Activated naive CD4-positive, alpha-beta T cell treated with anti-CD3 and anti-CD28 coated beads, Interleukin-2, amount 50 U/mL, for 72 hours (primary cell): Measurements from ENCODE around the gene ZNF333. TPM values are rescaled to one million over a fixed set of nuclear protein-coding genes. Genes with fewer than 3 reads are reported as not detected.
A peak's percentile ranks its signal among the peaks of the same experiment; 100 is the strongest.
"Not testable (repeated sequence)": the region's sequence is repeated elsewhere in the genome, so short reads cannot be mapped to it uniquely, and the experiment has no call there.

Experiments used
- ATAC-seq, 2 donors: fragments of 150-1000 bp; cut with Tn5 transposase; 2 replicates each; pipeline ENCODE4 v1.10.0; 2021; ENCODE audit warnings: mild to moderate bottlenecking in 2 of 2, moderate library complexity in 2 of 2
- DNase-seq, 2 donors: peaks; one replicate each; pipeline ENCODE4 v3.0.0; 2021 to 2022; ENCODE audit warnings: low spot score in 2 of 2
- H3K27ac Mint-ChIP-seq, 2 donors: one replicate each; pipeline ENCODE4 v1.8.0; 2022; ENCODE audit warnings: mild to moderate bottlenecking in 2 of 2, mixed read lengths in 2 of 2
- H3K36me3 Mint-ChIP-seq, 2 donors: one replicate each; pipeline ENCODE4 v1.8.0; 2022; ENCODE audit warnings: mixed read lengths in 2 of 2
- H3K9me3 Mint-ChIP-seq, 2 donors: one replicate each; pipeline ENCODE4 v1.8.0; 2022; ENCODE audit warnings: mixed read lengths in 2 of 2
- total RNA-seq, 2 donors: library from RNA; stranded (reverse); gene quantifications; one replicate each; pipeline ENCODE4 v1.2.3, GENCODE V29; 2022

The ZNF333 gene
- total RNA-seq, 2 donors from 2014 or later = 12.1 to 49.7 TPM

DNA sequence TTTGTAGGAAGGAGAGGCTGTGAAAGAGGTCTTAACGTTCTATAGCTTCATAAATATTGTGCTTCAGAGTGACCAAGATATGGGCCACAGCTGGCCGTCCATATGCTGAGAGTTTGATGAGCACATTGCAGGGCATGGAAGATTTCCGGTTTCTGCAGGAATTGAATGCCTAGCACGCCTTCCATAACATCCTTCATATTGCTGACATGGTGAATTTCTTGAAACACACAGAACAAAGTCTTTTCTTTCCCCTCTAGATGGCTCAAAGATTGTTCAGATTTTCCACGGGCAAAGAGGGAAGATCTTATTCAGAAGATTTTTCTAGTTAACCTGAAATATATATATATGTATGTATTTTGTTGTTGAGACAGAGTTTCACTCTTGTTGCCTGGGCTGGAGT is 46.1 kb downstream of the ZNF333 start:
- H3K36me3 Mint-ChIP-seq = peaks cover 0 to 1% of the 10 kb centered on the region in 2 donors
- peaks cover 3% of the 10 kb centered on the region in 2 donors for H3K9me3 Mint-ChIP-seq
- DNase-seq = no peak
- no peak for ATAC-seq
- no peak overlapping the region for H3K27ac Mint-ChIP-seq

DNA sequence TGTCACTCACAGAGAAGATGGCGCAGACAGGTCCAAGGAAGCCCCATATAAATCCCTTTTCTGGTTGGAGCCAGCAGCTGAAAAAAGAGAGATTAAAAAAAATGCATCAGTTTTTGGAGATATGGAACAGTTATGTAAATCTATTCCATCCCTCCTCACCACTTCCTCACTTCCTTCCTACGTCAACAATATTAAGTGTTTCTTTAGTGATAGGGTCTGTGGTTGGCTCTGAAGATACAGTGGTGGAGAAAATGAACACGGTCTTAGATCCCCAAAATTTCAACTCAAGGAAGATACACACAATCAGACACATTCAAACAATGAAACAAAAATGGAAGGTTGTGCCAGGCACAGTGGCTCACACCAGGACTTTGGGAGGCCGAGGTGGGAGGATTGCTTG is 57.0 kb downstream of the ZNF333 start:
- no peak for ATAC-seq
- Mint-ChIP-seq H3K27ac (no peak overlapping the region), H3K36me3 (no peaks in the 10 kb centered on the region), H3K9me3 (no peaks in the 10 kb centered on the region)
- no peak for DNase-seq

DNA sequence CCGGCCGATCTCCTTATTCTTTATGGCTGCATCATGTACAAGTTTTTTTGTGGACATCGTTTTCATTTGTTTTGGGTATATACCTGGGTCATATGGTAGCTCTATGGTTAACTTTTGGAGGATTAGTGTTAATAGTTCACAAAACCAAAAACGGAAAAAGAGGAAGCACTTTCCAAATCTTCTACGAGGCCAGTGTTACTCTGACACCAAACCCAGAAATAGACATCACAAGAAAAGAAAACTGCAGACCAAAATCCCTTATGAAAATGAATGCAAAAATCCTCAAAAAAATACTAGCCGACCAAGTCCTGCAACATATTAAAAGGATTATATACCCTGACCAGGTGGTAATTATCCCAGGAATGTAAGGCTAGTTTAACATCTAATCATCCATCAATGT is 58.8 kb downstream of the ZNF333 start:
- ATAC-seq = no peak
- no peak for DNase-seq
- H3K36me3 Mint-ChIP-seq = no peaks in the 10 kb centered on the region
- H3K9me3 Mint-ChIP-seq = no peaks in the 10 kb centered on the region
- H3K27ac Mint-ChIP-seq = no peak overlapping the region

GRCh38 chr19:14758816-14759215 is 69.0 kb downstream of the ZNF333 start:
- Mint-ChIP-seq H3K36me3 (no peaks in the 10 kb centered on the region), H3K27ac (no peak overlapping the region), H3K9me3 (peaks cover 0 to under 1% of the 10 kb centered on the region in 2 donors)
- ATAC-seq (no peak), DNase-seq (no peak)

- no peak for ATAC-seq
- no peaks in the 10 kb centered on the region for H3K36me3 Mint-ChIP-seq
These were observed 71.8 kb downstream of the ZNF333 start for GRCh38 chr19:14761607-14762006.

DNA sequence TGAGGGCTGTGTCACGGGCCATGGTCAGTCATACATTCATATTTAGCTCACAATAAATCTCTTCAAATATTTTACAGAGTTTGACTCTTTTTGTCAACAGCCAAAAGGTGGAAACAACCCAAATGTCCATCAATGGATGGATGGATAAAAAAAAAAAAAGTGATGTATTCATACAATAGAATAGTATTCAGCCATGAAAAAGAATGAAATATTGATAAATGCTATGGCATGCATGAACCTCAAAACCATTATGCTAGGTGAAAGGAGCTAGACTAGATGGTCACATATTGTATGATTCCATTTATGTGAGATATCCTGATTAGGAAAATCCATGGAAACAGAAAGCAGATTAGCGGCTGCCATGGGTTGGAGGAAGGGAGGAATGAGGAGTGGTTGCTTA is 72.3 kb downstream of the ZNF333 start:
- Mint-ChIP-seq H3K9me3 (peaks cover 0 to 3% of the 10 kb centered on the region in 2 donors), H3K27ac (no peak overlapping the region), H3K36me3 (no peaks in the 10 kb centered on the region)
- ATAC-seq (no peak), DNase-seq (no peak)

More at GRCh38 chr19:14761607-14762006, 71.8 kb downstream of the ZNF333 start:
- no peak for DNase-seq
- Mint-ChIP-seq H3K9me3 (peaks cover 0 to 3% of the 10 kb centered on the region in 2 donors), H3K27ac (no peak overlapping the region)

- Mint-ChIP-seq H3K9me3 (peaks cover 0 to 3% of the 10 kb centered on the region in 2 donors), H3K36me3 (no peaks in the 10 kb centered on the region), H3K27ac (peak overlapping the region in 1 of 2 donors; percentile 42)
- ATAC-seq (no peak), DNase-seq (no peak)
These were observed 73.8 kb downstream of the ZNF333 start for GRCh38 chr19:14763497-14764145.

DNA sequence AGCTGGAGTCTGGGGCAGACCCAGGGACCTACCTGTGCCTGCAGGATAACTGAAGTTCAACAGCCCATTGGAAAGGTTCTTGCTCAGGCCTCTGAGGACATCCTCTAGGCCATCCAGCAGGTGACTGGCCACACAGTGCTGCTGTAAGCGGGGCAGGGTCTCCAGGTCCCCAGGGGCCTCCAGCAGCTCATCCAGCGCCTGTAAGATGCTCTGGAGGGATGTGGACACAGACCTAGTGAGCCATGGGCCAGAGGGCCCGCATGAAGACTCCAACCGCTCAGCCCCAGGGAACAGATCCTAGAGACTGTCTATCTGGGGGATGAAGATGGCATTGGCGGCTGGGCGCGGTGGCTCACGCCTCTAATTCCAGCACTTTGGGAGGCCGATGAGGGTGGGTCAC is 74.6 kb downstream of the ZNF333 start:
- no peaks in the 10 kb centered on the region for H3K36me3 Mint-ChIP-seq
- peak overlapping the region in 1 of 2 donors; percentile 42 for H3K27ac Mint-ChIP-seq
- no peak for ATAC-seq
- H3K9me3 Mint-ChIP-seq = peaks cover 0 to 3% of the 10 kb centered on the region in 2 donors
- DNase-seq = no peak

DNA sequence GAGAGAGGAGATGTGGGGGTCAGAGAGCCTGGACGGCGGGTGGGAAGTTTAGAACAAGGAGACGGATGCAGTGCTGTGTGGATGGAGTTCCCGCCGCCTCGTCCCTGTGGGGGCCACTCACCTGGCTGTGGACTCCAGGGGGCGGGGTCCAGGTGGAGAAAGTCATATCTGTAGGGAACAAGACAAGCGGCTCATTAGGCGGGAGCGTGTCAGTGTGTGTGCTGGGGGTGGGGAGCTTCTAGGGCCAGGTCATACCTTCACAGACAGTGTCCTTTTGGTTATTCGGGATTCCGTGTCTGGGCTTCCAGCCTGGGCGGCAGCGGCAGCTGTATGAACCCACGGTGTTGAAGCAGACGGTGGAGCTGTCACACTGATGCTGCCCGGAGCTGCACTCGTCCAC is 75.6 kb downstream of the ZNF333 start:
- ATAC-seq (peak; percentile 45 to 49), DNase-seq (peak in 1 of 2 donors; percentile 11)
- H3K27ac Mint-ChIP-seq = peak overlapping the region; percentile 35 to 68
- H3K36me3 Mint-ChIP-seq, H3K9me3 Mint-ChIP-seq: not testable (repeated sequence)

DNA sequence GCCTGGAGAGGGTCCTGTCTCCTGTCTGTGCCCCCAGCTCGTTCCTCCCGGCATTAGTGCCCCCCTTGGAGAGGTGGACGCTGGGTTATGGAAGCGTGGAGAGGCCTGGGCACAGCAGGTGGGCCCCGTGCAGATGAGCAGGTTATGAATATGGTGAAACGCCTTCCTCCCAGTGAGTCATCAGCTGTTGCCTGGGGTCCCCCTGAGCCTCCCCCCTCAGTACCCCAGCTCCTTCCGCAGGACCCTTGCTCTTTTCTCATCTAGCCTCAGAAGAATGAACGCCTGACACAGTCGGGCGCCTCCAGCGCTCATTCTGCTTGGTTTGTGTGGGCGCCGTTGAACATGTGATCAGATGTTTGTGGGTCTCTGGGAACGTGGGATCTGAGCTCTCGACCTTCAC is 76.0 kb downstream of the ZNF333 start:
- ATAC-seq (peak; percentile 16 to 38), DNase-seq (peak in 1 of 2 donors; percentile 41)
- H3K36me3 Mint-ChIP-seq, H3K9me3 Mint-ChIP-seq, H3K27ac Mint-ChIP-seq: not testable (repeated sequence)

GRCh38 chr19:14767466-14767971 is 77.7 kb downstream of the ZNF333 start:
- Mint-ChIP-seq H3K9me3 (peaks cover 0 to 3% of the 10 kb centered on the region in 2 donors), H3K27ac (no peak overlapping the region), H3K36me3 (no peaks in the 10 kb centered on the region)
- ATAC-seq (no peak), DNase-seq (peak in 1 of 2 donors; percentile 30)

GRCh38 chr19:14768001-14768400 is 78.2 kb downstream of the ZNF333 start:
- no peak for ATAC-seq
- Mint-ChIP-seq H3K36me3 (no peaks in the 10 kb centered on the region), H3K9me3 (peaks cover 0 to 3% of the 10 kb centered on the region in 2 donors), H3K27ac (no peak overlapping the region)
- peak in 1 of 2 donors; percentile 44 for DNase-seq

DNA sequence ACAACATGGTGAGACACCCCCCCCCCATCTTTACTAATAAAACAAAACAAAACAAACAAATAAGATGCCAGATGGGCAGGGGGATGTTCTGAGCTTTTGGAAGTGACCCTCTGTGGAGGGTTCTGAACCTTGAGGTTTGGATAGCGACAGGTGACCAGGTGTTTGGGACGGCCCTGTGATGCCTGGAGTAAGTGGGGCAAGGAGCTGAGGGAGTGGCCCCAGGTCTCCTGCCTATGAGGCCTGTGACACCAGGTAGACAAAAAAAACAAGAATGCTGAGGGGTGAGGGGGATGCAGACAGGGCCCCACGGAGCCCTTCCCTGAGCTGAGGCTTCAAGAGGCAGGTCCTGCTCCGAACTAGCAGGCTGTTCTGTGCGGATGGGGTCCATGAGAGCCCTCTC is 79.4 kb downstream of the ZNF333 start:
- no peak for ATAC-seq
- peak in 1 of 2 donors; percentile 14 for DNase-seq
- no peaks in the 10 kb centered on the region for H3K9me3 Mint-ChIP-seq
- peak overlapping the region in 1 of 2 donors; percentile 33 for H3K27ac Mint-ChIP-seq
- H3K36me3 Mint-ChIP-seq = no peaks in the 10 kb centered on the region

DNA sequence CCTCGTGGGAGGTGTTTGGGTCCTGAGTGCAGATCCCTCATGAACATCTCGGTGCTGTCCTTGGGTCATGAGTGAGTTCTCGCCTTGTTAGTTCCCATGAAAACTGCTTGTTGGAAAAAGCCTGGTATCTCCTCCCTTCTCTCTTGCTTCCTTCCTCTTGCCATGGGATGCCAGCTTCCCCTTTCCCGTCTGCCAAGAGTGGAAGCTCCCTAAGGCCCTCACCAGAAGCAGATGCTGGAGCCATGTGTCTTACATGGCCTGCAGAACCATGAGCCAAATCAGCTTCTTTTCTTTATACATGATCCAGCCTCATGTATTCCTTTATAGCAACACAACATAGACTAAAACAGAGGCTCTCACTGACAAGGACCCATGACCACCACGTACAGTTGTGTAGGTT is 80.3 kb downstream of the ZNF333 start:
- no peaks in the 10 kb centered on the region for H3K36me3 Mint-ChIP-seq
- H3K27ac Mint-ChIP-seq = no peak overlapping the region
- H3K9me3 Mint-ChIP-seq = no peaks in the 10 kb centered on the region
- no peak for DNase-seq
- ATAC-seq = no peak

DNA sequence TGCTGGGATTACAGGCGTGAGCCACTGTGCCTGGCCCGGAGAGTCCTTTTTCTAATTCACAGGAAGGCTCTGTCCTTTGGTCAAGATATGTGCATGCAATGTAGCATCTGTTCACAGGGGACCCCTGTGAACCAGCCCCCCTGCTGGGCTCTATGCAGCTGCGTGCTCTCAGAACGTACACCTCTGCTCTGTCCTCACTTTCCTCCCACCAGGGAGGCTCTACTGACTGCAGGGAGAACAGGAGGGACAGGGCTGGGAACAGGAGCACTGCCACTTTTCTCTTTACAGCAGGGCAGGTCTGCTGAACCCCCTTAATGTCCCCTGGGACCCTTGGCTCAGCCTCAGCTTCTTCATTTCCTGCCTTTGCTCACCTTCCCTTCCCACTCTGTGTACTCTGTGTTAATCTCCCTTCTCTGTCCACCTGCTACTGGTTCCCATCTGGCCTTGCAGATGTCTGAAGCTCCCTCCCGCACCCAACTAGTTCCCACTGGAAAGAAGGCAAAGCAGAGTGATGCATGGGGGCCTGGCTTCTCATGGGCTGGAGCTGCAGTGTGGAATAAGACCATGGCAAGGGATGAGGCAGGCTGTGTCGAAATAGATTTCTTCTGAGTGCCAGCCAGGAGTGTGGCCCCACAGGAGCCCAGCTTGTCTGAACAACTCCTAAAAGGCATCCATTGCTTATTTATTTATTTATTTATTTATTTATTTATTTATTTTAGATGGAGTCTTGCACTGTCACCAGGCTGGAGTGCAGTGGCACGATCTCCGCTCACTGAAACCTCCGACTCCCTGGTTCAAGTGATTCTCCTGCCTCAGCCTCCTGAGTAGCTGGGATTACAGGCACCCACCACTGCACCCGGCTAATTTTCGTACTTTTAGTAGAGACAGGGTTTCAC is 81.3 kb downstream of the ZNF333 start:
- Mint-ChIP-seq H3K36me3 (no peaks in the 10 kb centered on the region), H3K27ac (no peak overlapping the region), H3K9me3 (no peaks in the 10 kb centered on the region)
- DNase-seq = peak in 1 of 2 donors; percentile 21
- ATAC-seq = no peak

DNA sequence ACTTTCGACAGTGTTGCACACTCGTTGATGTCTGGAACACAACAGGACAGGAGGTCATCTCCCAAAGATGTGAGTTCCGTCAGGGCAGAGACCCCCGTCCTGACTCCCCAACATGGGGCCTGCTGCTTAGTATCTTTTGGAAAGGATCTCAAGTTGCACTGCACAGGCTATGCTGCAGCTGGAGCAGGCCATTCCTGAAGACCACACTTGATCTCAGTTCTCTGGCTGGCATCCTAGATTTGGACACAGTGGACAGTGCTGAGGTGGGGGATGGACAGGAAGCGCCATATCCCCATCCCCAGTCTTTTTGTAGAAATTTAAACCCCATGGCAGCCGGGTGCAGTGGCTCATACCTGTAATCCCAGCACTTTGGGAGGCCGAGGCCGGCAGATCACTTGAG is 82.6 kb downstream of the ZNF333 start:
- Mint-ChIP-seq H3K27ac (no peak overlapping the region), H3K9me3 (no peaks in the 10 kb centered on the region), H3K36me3 (no peaks in the 10 kb centered on the region)
- ATAC-seq (no peak), DNase-seq (no peak)

DNA sequence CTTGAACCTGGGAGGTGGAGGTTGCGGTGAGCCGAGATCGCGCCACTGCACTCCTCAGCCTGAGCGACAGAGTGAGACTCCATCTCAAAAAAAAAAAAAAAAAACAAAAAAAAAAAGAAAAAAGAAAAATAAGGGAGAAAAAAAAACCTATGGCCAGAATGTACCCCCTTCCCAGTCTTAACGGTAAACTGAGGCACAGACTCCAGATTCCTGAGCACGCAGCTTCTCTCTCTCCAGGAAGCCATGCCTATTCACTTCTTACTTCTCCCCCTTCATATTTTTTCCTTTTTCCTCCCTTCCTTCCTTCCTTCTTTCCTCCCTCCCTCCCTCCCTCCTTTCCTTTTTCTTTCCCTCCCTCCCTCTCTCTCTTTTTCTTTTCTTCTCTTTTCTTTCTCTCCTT is 83.1 kb downstream of the ZNF333 start:
- H3K27ac Mint-ChIP-seq = no peak overlapping the region
- ATAC-seq (no peak), DNase-seq (no peak)
- H3K9me3 Mint-ChIP-seq = no peaks in the 10 kb centered on the region
- no peaks in the 10 kb centered on the region for H3K36me3 Mint-ChIP-seq
